CD4-positive, alpha-beta T cell (primary cell): ENCODE measurements around the gene CTXN2. TPM values are rescaled to one million over a fixed set of nuclear protein-coding genes. Genes with fewer than 3 reads are reported as not detected.

Experiments
- ATAC-seq: fragments of 200-7000 bp; cut with Tn5 transposase; one replicate; pipeline ENCODE4 v1.10.0; 2022; ENCODE audit warnings: mild to moderate bottlenecking; ENCODE audit not compliant: poor library complexity
- CTCF ChIA-PET: fragments of 350-600 bp; sonication (Branson Sonifier 250); formaldehyde crosslinking; loops from one replicate; lab custom pipeline; 2021; ENCODE audit warnings: antibody characterized with exemption, inconsistent platforms; lab: Charles Lee
- POLR2A ChIA-PET: fragments of 350-600 bp; sonication (Branson Sonifier 250); formaldehyde crosslinking; loops from one replicate; lab custom pipeline; 2021; ENCODE audit warnings: antibody characterized with exemption, inconsistent platforms; lab: Charles Lee
- DNase-seq, 14 experiments: peaks; one replicate each; pipeline ENCODE4 v3.0.0-alpha.2; 2013 to 2020; ENCODE audit warnings: mixed read lengths in 2 of 14
- H3K27ac ChIP-seq, 2 donors: one replicate each; pipeline versions ENCODE4 v1.5.1 to v1.7.0; 2013; ENCODE audit warnings: low read length in 2 of 2, low read depth in 1 of 2, mild to moderate bottlenecking in 1 of 2
- H3K27me3 ChIP-seq, 2 experiments: 1 replicate in 1 of 2; 2 replicates in 1 of 2; pipeline versions ENCODE4 v1.6.1 to v1.7.0; 2013; ENCODE audit warnings: low read length in 2 of 2, control low read depth in 1 of 2, mild to moderate bottlenecking in 1 of 2, moderate library complexity in 1 of 2; ENCODE audit not compliant: insufficient read depth in 2 of 2, control insufficient read depth in 1 of 2
- H3K36me3 ChIP-seq: one replicate; pipeline ENCODE4 v1.6.1; 2013; ENCODE audit warnings: low read length, control low read depth; ENCODE audit not compliant: insufficient read depth
- H3K4me1 ChIP-seq: one replicate; pipeline ENCODE4 v1.6.1; 2013; ENCODE audit warnings: low read length, control low read depth; ENCODE audit not compliant: insufficient read depth
- H3K4me3 ChIP-seq: one replicate; pipeline ENCODE4 v1.5.1; 2013; ENCODE audit warnings: mild to moderate bottlenecking, low read length, moderate library complexity
- H3K9me3 ChIP-seq, 2 experiments: 1 replicate in 1 of 2; 2 replicates in 1 of 2; pipeline versions ENCODE4 v1.6.1 to v1.7.0; 2013; ENCODE audit warnings: low read length in 2 of 2, mild to moderate bottlenecking in 2 of 2, control low read depth in 1 of 2, moderate library complexity in 1 of 2; ENCODE audit not compliant: control insufficient read depth in 1 of 2, insufficient read depth in 1 of 2
- H3K27ac Mint-ChIP-seq: one replicate; pipeline ENCODE4 v1.8.0; 2020; ENCODE audit warnings: mixed read lengths
- H3K27me3 Mint-ChIP-seq: one replicate; pipeline ENCODE4 v1.8.0; 2021; ENCODE audit warnings: mixed read lengths
- H3K36me3 Mint-ChIP-seq: one replicate; pipeline ENCODE4 v1.8.0; 2021; ENCODE audit warnings: low read depth, mixed read lengths
- H3K4me1 Mint-ChIP-seq: one replicate; pipeline ENCODE4 v1.8.0; 2021; ENCODE audit warnings: low read depth, mixed read lengths
- H3K4me3 Mint-ChIP-seq: one replicate; pipeline ENCODE4 v1.8.0; 2020; ENCODE audit warnings: mild to moderate bottlenecking, mixed read lengths
- H3K9me3 Mint-ChIP-seq: one replicate; pipeline ENCODE4 v1.8.0; 2020; ENCODE audit warnings: mixed read lengths
- CTCF ChIP-seq: fragments of 200-600 bp; IDR thresholded peaks from one replicate; pipeline ENCODE4 v1.8.0; 2022; ENCODE audit warnings: antibody characterized with exemption, mild to moderate bottlenecking
- intact Hi-C, 2 experiments: fragments of 100-400 bp; cut with DNase I in 1 of 2; cut with micrococcal nuclease in 1 of 2; formaldehyde crosslinking; loops; one replicate each; pipeline versions ENCODE4 v1.15.1 to v1.9.0; 2023 to 2025; cut with DNase I, micrococcal nuclease
- total RNA-seq, 174 experiments: library from RNA in 2 of 174; stranded (reverse) in 2 of 174; gene quantifications; one replicate each; pipeline ENCODE4 v1.2.3 and lab custom pipeline; 2021 to 2026

Gene CTXN2
- total RNA-seq, 2 experiments from 2014 or later, result not detected

DNA sequence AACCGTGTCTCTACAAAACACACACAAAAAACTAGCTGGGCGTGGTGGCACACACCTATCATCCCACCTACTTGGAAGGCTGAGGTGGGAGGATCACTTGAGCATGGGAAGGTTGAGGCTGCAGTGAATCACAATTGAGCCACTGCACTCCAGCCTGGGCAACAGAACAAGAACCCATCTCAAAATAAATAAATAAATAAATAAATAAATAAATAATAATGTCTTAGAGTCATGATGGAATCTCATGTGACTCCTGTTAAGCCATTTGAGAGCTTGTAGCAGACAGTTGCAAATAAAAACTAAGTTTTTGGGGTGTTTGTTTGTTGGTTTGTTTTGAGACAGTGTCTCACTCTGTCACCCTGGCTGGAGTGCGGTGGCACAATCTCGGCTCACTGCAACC lies 47.9 kb downstream of the CTXN2 start:
- no peaks in the 10 kb centered on the region for H3K27me3 ChIP-seq
- no peak for TF ChIP-seq CTCF
- H3K27ac Mint-ChIP-seq, result no peak overlapping the region
- no peaks in the 10 kb centered on the region for H3K9me3 Mint-ChIP-seq
- H3K4me3 Mint-ChIP-seq, result no peak overlapping the region
- intact Hi-C loops, result no loop called here
- CTCF ChIA-PET, result no interaction called here
- H3K27ac ChIP-seq, result no peak overlapping the region
- no peaks in the 10 kb centered on the region for H3K9me3 ChIP-seq
- POLR2A ChIA-PET, result no interaction called here
- no peaks in the 10 kb centered on the region for H3K4me1 Mint-ChIP-seq
- H3K4me1 ChIP-seq, result no peaks in the 10 kb centered on the region
- peaks cover 6% of the 10 kb centered on the region for H3K27me3 Mint-ChIP-seq
- ATAC-seq, result no peak
- H3K4me3 ChIP-seq, result no peak overlapping the region
- no peaks in the 10 kb centered on the region for H3K36me3 Mint-ChIP-seq
- DNase-seq, result no peak
- H3K36me3 ChIP-seq, result no peaks in the 10 kb centered on the region

- ChIA-PET POLR2A (no interaction called here), CTCF (no interaction called here)
- no peaks in the 10 kb centered on the region for H3K9me3 ChIP-seq
- no peak overlapping the region for H3K4me3 Mint-ChIP-seq
- H3K36me3 Mint-ChIP-seq, result no peaks in the 10 kb centered on the region
- no peaks in the 10 kb centered on the region for H3K4me1 ChIP-seq
- H3K27ac ChIP-seq, result no peak overlapping the region
- no peak for TF ChIP-seq CTCF
- no peaks in the 10 kb centered on the region for H3K27me3 ChIP-seq
- H3K27me3 Mint-ChIP-seq, result peaks cover 21% of the 10 kb centered on the region
- H3K27ac Mint-ChIP-seq, result no peak overlapping the region
- H3K4me1 Mint-ChIP-seq, result no peaks in the 10 kb centered on the region
- ATAC-seq (no peak), DNase-seq (no peak)
- H3K9me3 Mint-ChIP-seq, result no peaks in the 10 kb centered on the region
- intact Hi-C loops, result no loop called here
- no peak overlapping the region for H3K4me3 ChIP-seq
- no peaks in the 10 kb centered on the region for H3K36me3 ChIP-seq
Measured at GRCh38 chr15:48242015-48242414, 50.5 kb downstream of the CTXN2 start.

DNA sequence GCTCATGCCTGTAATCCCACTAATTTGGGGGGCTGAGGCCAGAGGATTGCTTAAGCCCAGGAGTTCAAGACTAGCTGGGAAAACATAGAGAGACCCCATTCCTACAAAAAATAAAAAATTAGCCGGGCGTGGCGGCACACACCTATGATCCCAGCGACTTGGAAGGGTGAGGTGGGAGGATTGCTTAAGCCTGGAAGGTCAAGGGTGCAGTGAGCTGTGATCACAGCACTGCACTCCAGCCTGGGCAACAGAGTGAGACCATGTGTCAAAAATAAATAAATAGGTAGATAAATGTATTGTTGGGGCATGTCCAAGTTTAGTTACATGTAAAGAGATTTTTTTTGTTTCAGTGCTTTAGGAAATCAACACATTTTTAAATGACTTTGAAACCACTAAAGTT lies 51.1 kb downstream of the CTXN2 start:
- Mint-ChIP-seq H3K4me3 (no peak overlapping the region), H3K27ac (no peak overlapping the region), H3K9me3 (no peaks in the 10 kb centered on the region), H3K27me3 (peaks cover 24% of the 10 kb centered on the region), H3K4me1 (no peaks in the 10 kb centered on the region), H3K36me3 (no peaks in the 10 kb centered on the region)
- intact Hi-C loops, result no loop called here
- POLR2A ChIA-PET, result no interaction called here
- TF ChIP-seq CTCF, result no peak
- Histone ChIP-seq H3K9me3 (no peaks in the 10 kb centered on the region), H3K36me3 (no peaks in the 10 kb centered on the region), H3K4me1 (no peaks in the 10 kb centered on the region), H3K27me3 (no peaks in the 10 kb centered on the region), H3K27ac (no peak overlapping the region), H3K4me3 (no peak overlapping the region)
- ATAC-seq (no peak), DNase-seq (no peak)
- CTCF ChIA-PET, result no interaction called here
